ENCODE results near the gene FANCG.

DNA sequence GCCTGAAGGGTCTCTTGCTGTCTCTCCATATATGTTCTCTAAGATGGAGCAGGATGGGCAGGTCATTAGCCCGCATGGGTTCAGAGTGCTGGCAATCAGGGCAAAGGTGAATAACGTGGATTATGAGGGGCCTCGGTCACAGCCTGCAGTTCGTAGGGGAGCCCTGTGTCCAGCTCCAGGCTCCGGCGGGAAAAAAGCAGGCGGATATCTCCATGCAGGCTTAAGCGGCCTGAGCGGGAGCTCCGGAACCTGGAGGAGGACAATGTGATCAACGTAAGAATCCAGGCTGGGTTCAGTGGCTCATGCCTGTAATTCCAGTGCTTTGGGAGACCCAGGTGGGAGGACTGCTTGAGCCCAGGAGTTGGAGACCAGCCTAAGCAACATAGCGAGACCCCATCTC is 25.4 kb upstream of the FANCG start:
- TF ChIP-seq CTCF (conservative IDR thresholded peaks at IDR 0.05; ENCODE audit: low read length) = no peak
- TF ChIP-seq EZH2phosphoT487 (IDR thresholded peaks at IDR 0.05; ENCODE audit: borderline replicate concordance) = no peak
